HFFc6 (cell line): Measurements from ENCODE around the gene PNRC1. TPM values are rescaled to one million over a fixed set of nuclear protein-coding genes. Genes with fewer than 3 reads are reported as not detected.
A peak's percentile ranks its signal among the peaks of the same experiment; 100 is the strongest.
"Not testable (repeated sequence)": the region's sequence is repeated elsewhere in the genome, so short reads cannot be mapped to it uniquely, and the experiment has no call there.

ENCODE experiments used
- DNase-seq: peaks from one replicate; pipeline ENCODE4 v3.0.0-alpha.2; 2018
- H3K27ac Mint-ChIP-seq: 2 replicates; pipeline ENCODE4 v1.8.0; 2020; ENCODE audit warnings: mild to moderate bottlenecking, mixed read lengths
- H3K27me3 Mint-ChIP-seq: 2 replicates; pipeline ENCODE4 v1.8.0; 2021; ENCODE audit warnings: mild to moderate bottlenecking, moderate library complexity, mixed read lengths; ENCODE audit not compliant: insufficient read depth
- H3K36me3 Mint-ChIP-seq: 2 replicates; pipeline ENCODE4 v1.8.0; 2021; ENCODE audit warnings: low read depth, mixed read lengths
- H3K4me1 Mint-ChIP-seq: 2 replicates; pipeline ENCODE4 v1.8.0; 2020; ENCODE audit warnings: low read depth, mixed read lengths
- H3K4me3 Mint-ChIP-seq: 2 replicates; pipeline ENCODE4 v1.8.0; 2020; ENCODE audit warnings: mild to moderate bottlenecking, moderate library complexity, mixed read lengths
- H3K9me3 Mint-ChIP-seq: 2 replicates; pipeline ENCODE4 v1.8.0; 2020; ENCODE audit warnings: mild to moderate bottlenecking, mixed read lengths
- total RNA-seq, 6 experiments: library from RNA; stranded (reverse); fragmentation: NEBNext Ultra II Directional; extraction: Animal tissue kit (Norgen Biotek cat#: 25700); gene quantifications; 2 replicates in 1 of 6; 3 replicates in 5 of 6; pipeline ENCODE4 v1.2.3, GENCODE V29; 2021
- TF ChIP-seq, protein P1 (sequence below): fragments of 200-600 bp; sonication (generic); IDR thresholded peaks from 2 replicates; pipeline ENCODE4 v1.5.0; 2021; ENCODE audit warnings: antibody characterized with exemption, mild to moderate bottlenecking

PNRC1 gene
- total RNA-seq, 6 experiments from 2014 or later, result 42.2 to 63.2 (median 52.8) TPM

GRCh38 chr6:89035252-89036101 lies 45.1 kb upstream of the PNRC1 start:
- peak; percentile 86 for DNase-seq
- peaks cover 28% of the 10 kb centered on the region for H3K9me3 Mint-ChIP-seq
- H3K36me3 Mint-ChIP-seq, result peaks cover 14% of the 10 kb centered on the region; the same call in 1 of the 2 replicates
- H3K27me3 Mint-ChIP-seq, result peaks cover 3% of the 10 kb centered on the region; the same call in 1 of the 2 replicates
- peak overlapping the region; percentile 92 for H3K27ac Mint-ChIP-seq
- H3K4me3 Mint-ChIP-seq, result peak overlapping the region; percentile 58
- peaks cover 25% of the 10 kb centered on the region for H3K4me1 Mint-ChIP-seq
- TF ChIP-seq, protein P1, sequence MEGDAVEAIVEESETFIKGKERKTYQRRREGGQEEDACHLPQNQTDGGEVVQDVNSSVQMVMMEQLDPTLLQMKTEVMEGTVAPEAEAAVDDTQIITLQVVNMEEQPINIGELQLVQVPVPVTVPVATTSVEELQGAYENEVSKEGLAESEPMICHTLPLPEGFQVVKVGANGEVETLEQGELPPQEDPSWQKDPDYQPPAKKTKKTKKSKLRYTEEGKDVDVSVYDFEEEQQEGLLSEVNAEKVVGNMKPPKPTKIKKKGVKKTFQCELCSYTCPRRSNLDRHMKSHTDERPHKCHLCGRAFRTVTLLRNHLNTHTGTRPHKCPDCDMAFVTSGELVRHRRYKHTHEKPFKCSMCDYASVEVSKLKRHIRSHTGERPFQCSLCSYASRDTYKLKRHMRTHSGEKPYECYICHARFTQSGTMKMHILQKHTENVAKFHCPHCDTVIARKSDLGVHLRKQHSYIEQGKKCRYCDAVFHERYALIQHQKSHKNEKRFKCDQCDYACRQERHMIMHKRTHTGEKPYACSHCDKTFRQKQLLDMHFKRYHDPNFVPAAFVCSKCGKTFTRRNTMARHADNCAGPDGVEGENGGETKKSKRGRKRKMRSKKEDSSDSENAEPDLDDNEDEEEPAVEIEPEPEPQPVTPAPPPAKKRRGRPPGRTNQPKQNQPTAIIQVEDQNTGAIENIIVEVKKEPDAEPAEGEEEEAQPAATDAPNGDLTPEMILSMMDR, result no peak

GRCh38 chr6:89037141-89037900 lies 43.2 kb upstream of the PNRC1 start:
- H3K27ac Mint-ChIP-seq, result no peak overlapping the region
- H3K9me3 Mint-ChIP-seq, result peaks cover 28% of the 10 kb centered on the region
- peaks cover 25% of the 10 kb centered on the region for H3K4me1 Mint-ChIP-seq

GRCh38 chr6:89037901-89038293 lies 42.7 kb upstream of the PNRC1 start:
- Mint-ChIP-seq H3K36me3 (peaks cover 14% of the 10 kb centered on the region; the same call in 1 of the 2 replicates), H3K9me3 (peaks cover 28% of the 10 kb centered on the region), H3K4me1 (peaks cover 25% of the 10 kb centered on the region)
- H3K27me3 Mint-ChIP-seq, H3K27ac Mint-ChIP-seq, DNase-seq, H3K4me3 Mint-ChIP-seq: not testable (repeated sequence)

More at GRCh38 chr6:89037141-89037900, 43.2 kb upstream of the PNRC1 start:
- TF ChIP-seq, protein P1, result no peak
- no peak overlapping the region for H3K4me3 Mint-ChIP-seq
- peaks cover 14% of the 10 kb centered on the region; the same call in 1 of the 2 replicates for H3K36me3 Mint-ChIP-seq
- peaks cover 6% of the 10 kb centered on the region for H3K27me3 Mint-ChIP-seq
- DNase-seq, result no peak

DNA sequence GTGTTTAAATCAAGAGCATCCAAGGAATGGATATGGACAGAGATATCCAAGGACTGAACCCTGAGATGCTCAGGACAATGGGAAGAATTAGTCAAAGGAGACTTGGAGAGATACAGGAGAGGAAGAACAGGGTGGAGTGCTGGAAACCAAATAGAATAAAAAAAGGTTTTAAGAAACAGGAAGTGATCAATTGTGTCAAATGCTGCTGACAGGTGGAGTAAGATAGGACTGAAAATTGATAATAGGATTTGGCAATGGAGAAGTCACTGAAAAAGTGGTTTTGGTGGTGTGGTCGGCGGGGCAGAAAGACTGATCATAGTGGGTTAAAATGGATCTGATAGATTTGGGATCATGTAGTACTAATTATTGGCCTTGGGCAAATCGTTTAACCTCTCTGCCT lies 37.9 kb upstream of the PNRC1 start:
- DNase-seq, result no peak
- H3K9me3 Mint-ChIP-seq, result peaks cover 19% of the 10 kb centered on the region

GRCh38 chr6:89044328-89045010 lies 36.1 kb upstream of the PNRC1 start:
- TF ChIP-seq, protein P1, result no peak
- Mint-ChIP-seq H3K27ac (no peak overlapping the region), H3K36me3 (no peaks in the 10 kb centered on the region), H3K9me3 (peaks cover 4% of the 10 kb centered on the region; the same call in 1 of the 2 replicates), H3K4me1 (peaks cover 13% of the 10 kb centered on the region; the same call in 1 of the 2 replicates), H3K4me3 (no peak overlapping the region), H3K27me3 (peaks cover 6% of the 10 kb centered on the region)
- DNase-seq, result no peak

More for the DNA sequence above, 37.9 kb upstream of the PNRC1 start:
- Mint-ChIP-seq H3K4me1 (0 out of 2 replicates have a peak, but pooled peaks cover 4% of the 10 kb centered on the region), H3K4me3 (no peak overlapping the region), H3K27ac (no peak overlapping the region), H3K36me3 (peaks cover 14% of the 10 kb centered on the region; the same call in 1 of the 2 replicates), H3K27me3 (peaks cover 6% of the 10 kb centered on the region)
- TF ChIP-seq, protein P1, result no peak
